B cell (primary cell): ENCODE measurements around the gene ISLR.

Experiments used
- CTCF ChIP-seq: fragments of 200-600 bp; IDR thresholded peaks from one replicate; pipeline ENCODE4 v1.8.0; 2022; ENCODE audit warnings: antibody characterized with exemption, mild to moderate bottlenecking
- EZH2 ChIP-seq: IDR thresholded peaks from 2 replicates; pipeline ENCODE4 v1.6.1; 2012; ENCODE audit warnings: borderline replicate concordance, low read depth, mild to moderate bottlenecking, moderate library complexity, low read length; ENCODE audit not compliant: insufficient read depth, poor library complexity, severe bottlenecking

DNA sequence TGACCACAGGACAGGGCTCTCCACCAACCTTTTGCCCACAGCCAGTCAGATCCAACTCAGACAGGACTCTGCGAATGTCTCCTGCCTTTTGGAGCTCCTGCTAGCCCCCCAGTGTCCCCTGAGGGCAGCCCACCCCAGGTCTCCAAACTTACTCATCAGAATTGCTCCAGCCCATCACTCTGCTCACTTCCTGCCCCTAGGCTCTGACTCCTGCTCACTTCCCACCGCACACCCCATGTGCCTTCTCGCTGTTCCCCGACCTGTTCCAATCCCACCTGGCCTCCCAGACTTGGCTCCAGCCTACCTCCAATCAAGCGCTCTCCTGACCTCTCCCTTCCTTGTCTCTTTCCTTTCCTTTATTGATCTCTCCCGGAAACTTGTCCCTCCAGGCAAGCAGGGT lies 35.0 kb downstream of the ISLR start:
- TF ChIP-seq CTCF (no peak), EZH2 (no peak)
